D721Med (cell line): Measurements from ENCODE around the gene ANO4.

ENCODE experiments used
- DNase-seq: peaks from one replicate; pipeline ENCODE4 v3.0.0; 2011; ENCODE audit warnings: low spot score; ENCODE audit not compliant: insufficient read length
- FAIRE-seq: peaks from 2 replicates; lab custom pipeline; 2011; peaks lifted over from hg19 to GRCh38; lab: Jason Lieb, UNC
- CTCF ChIP-seq: IDR thresholded peaks from 2 replicates; pipeline ENCODE4 v1.5.1; 2012; ENCODE audit warnings: mild to moderate bottlenecking, control low read depth; ENCODE audit not compliant: insufficient read depth; ENCODE audit errors: missing control alignments

ANO4 gene

GRCh38 chr12:101010896-101011295 lies 216.3 kb downstream of the ANO4 start:
- FAIRE-seq, result no peak
- TF ChIP-seq CTCF, result no peak
- no peak for DNase-seq

GRCh38 chr12:101013993-101014392 lies 219.4 kb downstream of the ANO4 start:
- TF ChIP-seq CTCF, result no peak
- DNase-seq, result no peak
- no peak for FAIRE-seq

GRCh38 chr12:101015044-101015443 lies 220.5 kb downstream of the ANO4 start:
- no peak for DNase-seq
- FAIRE-seq, result no peak
- no peak for TF ChIP-seq CTCF

- FAIRE-seq, result no peak
- DNase-seq, result no peak
These were observed 224.0 kb downstream of the ANO4 start for GRCh38 chr12:101018540-101018939.

GRCh38 chr12:101019201-101019600 lies 224.6 kb downstream of the ANO4 start:
- no peak for FAIRE-seq
- DNase-seq, result no peak
- no peak for TF ChIP-seq CTCF

More at GRCh38 chr12:101018540-101018939, 224.0 kb downstream of the ANO4 start:
- no peak for TF ChIP-seq CTCF

- no peak for TF ChIP-seq CTCF
- FAIRE-seq (no peak), DNase-seq (no peak)
These were observed 225.1 kb downstream of the ANO4 start for GRCh38 chr12:101019667-101020066.

GRCh38 chr12:101021442-101021841 lies 226.9 kb downstream of the ANO4 start:
- no peak for DNase-seq
- TF ChIP-seq CTCF, result no peak
- no peak for FAIRE-seq
